Measurements from ENCODE around the gene HAGH.

HAGH gene

DNA sequence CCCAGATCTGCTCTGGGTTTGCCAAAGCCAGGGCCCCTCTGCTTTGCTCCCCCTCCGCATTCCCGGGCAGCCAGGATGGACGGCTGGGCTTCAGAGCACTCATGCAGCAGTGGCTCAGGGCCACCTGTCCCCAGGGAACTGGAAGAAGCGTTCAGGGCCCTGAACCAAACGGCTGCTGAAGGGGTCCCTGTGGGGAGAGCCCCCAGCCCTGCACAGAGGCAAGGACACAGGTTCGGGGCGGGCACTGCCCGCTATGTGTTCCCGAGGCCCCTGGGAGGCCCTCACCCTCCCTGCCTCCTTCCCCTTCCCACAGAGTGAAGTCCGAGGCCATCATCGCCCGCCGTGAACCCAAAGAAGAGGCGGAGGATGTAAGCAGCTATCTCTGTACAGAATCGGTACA lies 65.7 kb downstream of the HAGH start:
- no peak for DNase-seq

- DNase-seq, result no peak
These were observed 67.1 kb downstream of the HAGH start for GRCh38 chr16:1759511-1759910.

- DNase-seq, result no peak
These were observed 67.7 kb downstream of the HAGH start for GRCh38 chr16:1758923-1759322.

GRCh38 chr16:1757714-1758461 lies 68.7 kb downstream of the HAGH start:
- DNase-seq, result no peak
